GM18909 (cell line): ENCODE measurements around the gene ARAP1.

Source experiments
- ATAC-seq: cut with Tn5 transposase; IDR thresholded peaks from one replicate; pipeline ENCODE4 v1.9.1; 2021; ENCODE audit warnings: mild to moderate bottlenecking; ENCODE audit not compliant: unreplicated experiment, poor library complexity

ARAP1 gene

GRCh38 chr11:72672597-72673238, 79.5 kb downstream of the ARAP1 start:
- ATAC-seq, result no peak

- ATAC-seq, result no peak
Measured at GRCh38 chr11:72671152-72672099, 80.8 kb downstream of the ARAP1 start.

GRCh38 chr11:72670041-72670440, 82.2 kb downstream of the ARAP1 start:
- ATAC-seq, result no peak

- ATAC-seq, result no peak
Measured at GRCh38 chr11:72669527-72669926, 82.7 kb downstream of the ARAP1 start.

- ATAC-seq, result peak; percentile 75
Measured at GRCh38 chr11:72668629-72669347, 83.4 kb downstream of the ARAP1 start.

GRCh38 chr11:72665911-72666472, 86.2 kb downstream of the ARAP1 start:
- ATAC-seq, result no peak

- no peak for ATAC-seq
Measured at GRCh38 chr11:72662036-72662435, 90.2 kb downstream of the ARAP1 start.

GRCh38 chr11:72661486-72661885, 90.7 kb downstream of the ARAP1 start:
- no peak for ATAC-seq

- no peak for ATAC-seq
Measured at GRCh38 chr11:72658989-72659640, 93.1 kb downstream of the ARAP1 start.

- ATAC-seq, result no peak
Measured at GRCh38 chr11:72657411-72658100, 94.7 kb downstream of the ARAP1 start.

GRCh38 chr11:72655896-72656464, 96.2 kb downstream of the ARAP1 start:
- no peak for ATAC-seq

GRCh38 chr11:72655014-72655413, 97.2 kb downstream of the ARAP1 start:
- no peak for ATAC-seq

GRCh38 chr11:72653649-72654048, 98.6 kb downstream of the ARAP1 start:
- ATAC-seq, result no peak

- ATAC-seq, result no peak
Measured at GRCh38 chr11:72652873-72653630, 99.2 kb downstream of the ARAP1 start.

- no peak for ATAC-seq
Measured at GRCh38 chr11:72652133-72652532, 100.1 kb downstream of the ARAP1 start.

GRCh38 chr11:72649215-72649976, 102.8 kb downstream of the ARAP1 start:
- no peak for ATAC-seq

- no peak for ATAC-seq
Measured at GRCh38 chr11:72648384-72649136, 103.6 kb downstream of the ARAP1 start.
